RCC 7860 (cell line): Measurements from ENCODE around the gene RANGRF.
"Not testable (repeated sequence)": the region's sequence is repeated elsewhere in the genome, so short reads cannot be mapped to it uniquely, and the experiment has no call there.

Source experiments
- DNase-seq: peaks from one replicate; pipeline ENCODE4 v3.0.0-alpha.2; 2015; ENCODE audit warnings: low spot score
- FAIRE-seq: peaks from 2 replicates; lab custom pipeline; 2012; peaks lifted over from hg19 to GRCh38; lab: Jason Lieb, UNC

The RANGRF gene, protein sequence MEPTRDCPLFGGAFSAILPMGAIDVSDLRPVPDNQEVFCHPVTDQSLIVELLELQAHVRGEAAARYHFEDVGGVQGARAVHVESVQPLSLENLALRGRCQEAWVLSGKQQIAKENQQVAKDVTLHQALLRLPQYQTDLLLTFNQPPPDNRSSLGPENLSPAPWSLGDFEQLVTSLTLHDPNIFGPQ

GRCh38 chr17:8288336-8289102 is at the start of gene RANGRF:
Gene RANGRF, plus strand, starts transcription at chr17:8288670. Its CDS starts 119 bp downstream, at chr17:8288789.
- DNase-seq (peak; percentile 47), FAIRE-seq (peak; percentile 8)

DNA sequence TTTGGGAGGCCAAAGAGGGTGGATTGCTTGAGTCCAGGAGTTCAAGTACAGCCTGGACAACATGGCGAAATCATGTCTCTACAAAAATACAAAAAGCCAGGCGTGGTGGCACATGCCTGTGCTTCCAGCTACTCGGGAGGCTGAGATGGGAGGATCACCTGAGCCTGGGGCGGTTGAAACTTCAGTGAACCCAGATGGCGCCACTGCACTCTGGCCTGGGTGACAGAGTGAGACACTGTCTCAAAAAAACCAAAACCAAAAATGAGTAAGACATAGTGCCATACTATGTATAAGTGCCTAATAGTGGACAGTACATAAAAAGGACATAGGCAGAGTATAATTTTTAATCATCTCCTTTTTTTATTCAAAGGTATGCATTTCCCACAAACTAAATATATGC is 44.6 kb upstream of the RANGRF start:
- FAIRE-seq (no peak), DNase-seq (no peak)

GRCh38 chr17:8244768-8245167 is 43.7 kb upstream of the RANGRF start:
- FAIRE-seq (no peak), DNase-seq (no peak)

DNA sequence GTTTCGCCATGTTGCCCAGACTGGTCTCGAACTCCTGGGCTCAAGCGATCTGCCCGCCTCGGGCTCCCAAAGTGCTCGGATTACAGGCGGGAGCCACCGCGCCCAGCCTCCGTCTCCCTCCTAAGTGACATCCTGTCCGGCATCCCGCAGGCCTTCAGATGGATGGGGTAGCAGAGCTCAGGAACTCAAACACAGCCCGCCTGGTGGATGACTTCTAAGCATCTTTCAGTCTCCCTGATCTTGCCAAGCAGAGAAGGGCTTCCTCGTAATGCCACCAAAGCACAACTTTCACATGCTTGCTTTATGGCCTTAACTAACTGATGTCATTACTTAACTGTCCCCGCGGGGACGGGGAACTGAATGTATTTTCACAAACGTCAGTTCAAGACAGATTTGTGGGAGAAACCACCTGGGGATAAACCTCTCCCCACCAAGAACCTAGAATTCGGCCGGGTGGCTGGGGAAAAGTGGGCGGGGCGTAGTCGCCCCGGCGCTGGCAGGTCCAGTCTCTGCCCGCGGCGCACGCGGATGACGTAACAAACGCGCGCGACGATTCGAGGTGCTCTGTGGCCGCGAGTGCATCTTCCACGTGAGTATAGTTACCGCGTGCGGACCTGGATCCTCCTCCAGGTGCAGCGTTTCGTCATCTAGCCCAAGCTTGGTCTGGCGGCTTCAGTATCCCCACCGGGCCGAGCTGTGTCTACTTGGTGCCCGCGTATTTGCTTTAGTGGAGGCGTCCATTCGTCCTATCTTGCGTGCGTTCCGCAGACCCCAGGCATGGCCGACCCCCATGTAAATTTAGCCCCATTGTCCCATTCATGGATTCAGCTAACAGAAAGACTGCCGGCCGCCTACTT is 39.5 kb upstream of the RANGRF start, which contains the start of gene PFAS:
Gene PFAS (plus strand): TSS at position 539 of the 857 bp plus-strand sequence. CDS start 4,649 bp downstream, outside the sequence.
- no peak for FAIRE-seq

DNA sequence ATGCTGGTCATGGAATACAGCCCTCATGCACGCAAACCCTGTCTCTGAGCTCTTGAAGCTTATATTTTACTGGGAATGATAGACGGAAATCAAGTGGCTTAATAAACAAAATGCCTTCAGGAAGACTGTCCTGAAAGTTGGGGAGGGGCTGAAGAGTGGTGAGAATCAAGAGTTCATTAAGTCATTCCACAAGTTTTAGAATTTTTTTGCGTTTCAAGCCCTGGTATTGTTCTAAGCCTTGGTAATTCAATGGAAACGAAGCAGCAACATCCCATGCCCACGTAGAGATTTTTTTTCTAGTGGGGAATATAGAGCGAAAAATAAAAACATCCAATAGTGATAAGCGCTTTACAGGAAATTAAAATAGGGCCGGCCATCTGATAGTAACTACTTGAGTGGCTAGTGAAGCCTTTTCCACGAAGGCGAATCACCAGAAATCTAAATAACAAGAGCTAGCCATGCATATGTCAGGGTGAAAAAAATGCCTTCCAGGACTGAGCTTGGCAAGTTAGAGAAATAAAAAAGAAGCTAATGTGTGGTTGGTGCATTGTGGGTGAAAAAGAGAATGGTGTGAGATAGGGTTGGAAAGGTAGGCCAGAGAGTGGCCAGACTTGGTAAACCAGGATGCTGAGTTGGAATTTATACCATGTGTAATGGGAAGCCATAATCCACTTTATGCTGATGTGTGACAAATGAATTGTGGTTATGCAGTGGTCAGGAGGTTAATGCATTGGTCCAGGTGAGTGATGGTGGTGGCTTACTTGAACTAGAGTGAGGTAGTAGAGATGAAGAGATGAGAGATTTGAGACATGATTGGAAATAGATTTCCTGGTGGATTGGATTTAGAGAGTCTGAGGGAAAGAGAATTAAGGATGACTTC is 38.6 kb upstream of the RANGRF start:
- no peak for FAIRE-seq

More for the DNA sequence above, 39.5 kb upstream of the RANGRF start, which contains the start of gene PFAS:
- peak; percentile 81 for DNase-seq

GRCh38 chr17:8251411-8251810 is 37.1 kb upstream of the RANGRF start:
- not testable (repeated sequence) for FAIRE-seq

More for the DNA sequence above, 38.6 kb upstream of the RANGRF start:
- peak; percentile 15 for DNase-seq

DNA sequence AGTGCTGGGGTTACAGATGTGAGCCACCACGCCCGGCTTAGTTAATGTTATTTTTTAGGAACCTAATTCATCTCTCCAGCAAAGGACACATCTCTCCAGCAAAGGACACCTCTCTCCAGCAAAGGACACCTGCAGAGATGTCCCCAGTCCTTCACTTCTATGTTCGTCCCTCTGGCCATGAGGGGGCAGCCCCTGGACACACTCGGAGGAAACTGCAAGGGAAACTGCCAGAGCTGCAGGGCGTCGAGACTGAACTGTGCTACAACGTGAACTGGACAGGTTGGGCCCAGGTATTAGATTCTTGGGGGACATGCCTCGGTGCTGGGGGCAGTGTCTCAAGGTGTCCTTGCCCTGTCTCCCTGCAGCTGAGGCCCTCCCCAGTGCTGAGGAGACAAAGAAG is 34.7 kb upstream of the RANGRF start:
- FAIRE-seq (no peak), DNase-seq (no peak)

More at GRCh38 chr17:8251411-8251810, 37.1 kb upstream of the RANGRF start:
- DNase-seq, result not testable (repeated sequence)

DNA sequence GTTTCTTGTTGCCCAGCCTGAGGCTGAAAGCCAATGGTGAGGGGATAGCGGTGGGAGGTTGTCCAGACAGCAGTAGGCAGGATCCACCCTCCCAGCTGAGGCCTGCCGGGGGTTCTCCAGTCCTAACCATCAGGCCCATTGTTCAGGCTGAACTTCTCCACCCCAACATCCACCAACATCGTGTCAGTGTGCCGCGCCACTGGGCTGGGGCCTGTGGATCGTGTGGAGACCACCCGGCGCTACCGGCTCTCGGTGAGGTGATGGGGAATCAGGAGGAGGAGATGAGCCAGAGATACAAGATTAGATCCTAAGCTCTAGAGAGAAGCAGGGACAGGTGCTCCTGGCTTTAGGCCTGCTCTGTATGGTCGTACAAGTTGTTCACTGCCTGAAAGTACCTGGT is 33.6 kb upstream of the RANGRF start:
- DNase-seq (no peak), FAIRE-seq (no peak)

DNA sequence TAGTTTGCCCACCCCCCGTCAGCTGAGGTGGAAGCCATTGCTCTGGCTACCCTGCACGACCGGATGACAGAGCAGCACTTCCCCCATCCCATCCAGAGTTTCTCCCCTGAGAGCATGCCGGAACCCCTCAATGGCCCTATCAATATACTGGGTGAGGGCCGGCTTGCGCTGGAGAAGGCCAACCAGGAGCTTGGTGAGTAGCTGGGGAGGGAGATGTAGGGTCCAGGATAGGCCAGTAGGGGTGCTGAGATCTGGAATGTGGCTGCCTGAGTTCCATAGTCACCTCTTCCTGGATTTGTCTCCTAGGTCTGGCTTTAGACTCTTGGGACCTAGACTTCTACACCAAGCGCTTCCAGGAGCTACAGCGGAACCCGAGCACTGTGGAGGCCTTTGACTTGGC is 33.0 kb upstream of the RANGRF start:
- FAIRE-seq (no peak), DNase-seq (no peak)

- DNase-seq (no peak), FAIRE-seq (no peak)
Measured at GRCh38 chr17:8256291-8256690, 32.2 kb upstream of the RANGRF start.

DNA sequence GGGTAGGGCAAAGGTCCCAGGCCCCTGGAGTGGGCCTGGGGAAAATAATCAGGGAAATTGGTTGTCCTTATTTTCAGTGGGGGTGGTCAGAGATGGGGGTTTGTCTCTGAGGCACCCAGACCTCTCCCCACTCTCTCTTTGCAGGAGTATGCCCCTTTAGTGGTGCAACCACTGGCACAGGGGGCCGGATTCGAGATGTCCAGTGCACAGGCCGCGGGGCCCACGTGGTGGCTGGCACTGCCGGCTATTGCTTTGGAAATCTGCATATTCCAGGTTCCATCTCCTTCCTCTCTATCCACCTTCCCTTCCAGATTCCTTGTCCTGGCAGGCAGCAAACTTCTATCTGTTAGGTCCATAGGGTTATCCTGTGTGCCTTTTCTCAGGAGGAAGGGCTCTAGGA is 31.8 kb upstream of the RANGRF start:
- no peak for DNase-seq
- FAIRE-seq, result no peak

DNA sequence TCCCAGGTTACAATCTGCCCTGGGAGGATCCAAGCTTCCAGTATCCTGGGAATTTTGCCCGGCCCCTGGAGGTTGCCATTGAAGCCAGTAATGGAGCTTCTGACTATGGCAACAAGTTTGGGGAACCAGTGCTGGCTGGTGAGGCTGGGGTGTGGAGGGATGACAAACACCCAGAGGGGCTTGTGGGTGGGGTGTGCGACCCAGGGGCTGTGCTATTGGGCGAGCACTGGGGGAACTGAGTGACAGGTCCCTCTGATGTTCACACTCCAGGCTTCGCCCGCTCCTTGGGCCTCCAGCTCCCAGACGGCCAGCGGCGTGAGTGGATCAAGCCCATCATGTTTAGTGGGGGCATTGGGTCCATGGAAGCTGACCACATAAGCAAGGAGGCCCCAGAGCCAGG is 30.7 kb upstream of the RANGRF start:
- DNase-seq (no peak), FAIRE-seq (no peak)

DNA sequence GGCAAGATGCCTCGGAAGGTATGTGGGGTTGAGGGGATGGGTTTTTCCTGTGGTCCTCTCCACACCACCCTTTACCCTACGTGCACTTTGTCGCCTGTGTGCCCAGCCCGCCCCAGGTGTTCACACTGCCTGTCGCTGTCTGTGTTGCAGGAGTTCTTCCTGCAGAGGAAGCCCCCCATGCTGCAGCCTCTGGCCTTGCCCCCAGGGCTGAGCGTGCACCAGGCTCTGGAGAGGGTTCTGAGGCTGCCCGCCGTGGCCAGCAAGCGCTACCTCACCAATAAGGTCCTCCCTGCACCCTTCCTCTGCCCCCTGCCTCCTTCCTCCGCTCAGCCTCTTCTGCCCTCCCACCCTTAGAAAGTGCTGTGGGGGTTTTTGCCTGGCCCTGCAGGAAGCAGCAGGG is 24.1 kb upstream of the RANGRF start:
- FAIRE-seq, result no peak
- no peak for DNase-seq

- FAIRE-seq (no peak), DNase-seq (no peak)
Measured at GRCh38 chr17:8264836-8265542, 23.5 kb upstream of the RANGRF start.

DNA sequence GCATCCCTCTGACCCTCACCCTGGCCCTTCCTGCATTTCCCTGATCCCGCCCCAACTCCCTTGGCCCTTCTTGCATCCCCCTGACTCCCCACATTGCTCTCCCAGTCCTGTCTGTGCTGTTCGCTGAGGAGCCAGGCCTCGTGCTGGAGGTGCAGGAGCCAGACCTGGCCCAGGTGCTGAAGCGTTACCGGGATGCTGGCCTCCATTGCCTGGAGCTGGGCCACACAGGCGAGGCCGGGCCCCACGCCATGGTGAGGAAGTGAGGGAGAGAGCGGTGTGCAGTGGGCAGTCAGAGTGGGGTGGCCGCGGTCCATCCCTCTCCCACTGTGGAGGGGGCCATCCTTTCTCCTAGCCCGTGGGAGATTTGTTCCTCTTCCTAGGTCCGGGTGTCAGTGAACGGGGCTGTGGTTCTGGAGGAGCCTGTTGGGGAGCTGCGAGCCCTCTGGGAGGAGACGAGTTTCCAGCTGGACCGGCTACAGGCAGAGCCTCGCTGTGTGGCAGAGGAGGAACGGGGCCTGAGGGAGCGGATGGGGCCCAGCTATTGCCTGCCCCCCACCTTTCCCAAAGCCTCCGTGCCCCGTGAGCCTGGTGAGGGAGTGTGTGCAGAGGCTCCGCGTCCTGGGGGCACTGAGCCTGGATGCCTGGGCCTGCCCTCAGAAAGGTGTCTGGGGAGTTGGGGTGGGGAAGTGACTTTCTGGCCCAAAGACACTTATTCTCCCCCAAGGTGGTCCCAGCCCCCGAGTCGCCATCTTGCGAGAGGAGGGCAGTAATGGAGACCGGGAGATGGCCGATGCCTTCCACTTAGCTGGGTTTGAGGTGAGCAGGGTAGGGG is 21.6 kb upstream of the RANGRF start:
- FAIRE-seq, result no peak
- DNase-seq, result no peak

DNA sequence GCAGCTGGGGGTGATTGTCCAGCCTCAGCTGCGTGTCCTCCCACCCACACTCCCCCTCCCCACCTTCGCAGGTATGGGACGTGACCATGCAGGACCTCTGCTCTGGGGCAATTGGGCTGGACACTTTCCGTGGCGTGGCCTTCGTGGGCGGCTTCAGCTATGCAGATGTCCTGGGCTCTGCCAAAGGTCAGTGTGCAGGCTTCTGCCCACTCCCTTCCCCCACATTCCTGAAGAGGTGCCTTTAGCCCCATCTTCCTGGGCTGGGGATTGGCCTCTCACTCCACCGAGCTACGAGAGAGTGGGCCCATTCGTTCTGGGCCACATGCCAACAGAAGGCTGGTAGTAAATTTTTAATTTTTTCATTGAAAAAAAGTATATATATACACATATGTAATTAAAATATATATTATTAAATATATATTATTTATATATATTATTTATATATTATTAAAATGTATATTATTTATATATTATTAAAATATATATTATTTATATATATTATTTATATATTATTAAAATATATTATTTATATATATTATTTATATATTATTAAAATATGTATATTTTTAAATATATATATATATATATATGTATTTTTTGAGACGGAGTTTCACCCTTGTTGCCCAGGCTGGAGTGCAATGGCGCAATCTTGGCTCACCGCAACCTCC is 20.9 kb upstream of the RANGRF start:
- peak; percentile 85 for FAIRE-seq
- DNase-seq, result no peak

DNA sequence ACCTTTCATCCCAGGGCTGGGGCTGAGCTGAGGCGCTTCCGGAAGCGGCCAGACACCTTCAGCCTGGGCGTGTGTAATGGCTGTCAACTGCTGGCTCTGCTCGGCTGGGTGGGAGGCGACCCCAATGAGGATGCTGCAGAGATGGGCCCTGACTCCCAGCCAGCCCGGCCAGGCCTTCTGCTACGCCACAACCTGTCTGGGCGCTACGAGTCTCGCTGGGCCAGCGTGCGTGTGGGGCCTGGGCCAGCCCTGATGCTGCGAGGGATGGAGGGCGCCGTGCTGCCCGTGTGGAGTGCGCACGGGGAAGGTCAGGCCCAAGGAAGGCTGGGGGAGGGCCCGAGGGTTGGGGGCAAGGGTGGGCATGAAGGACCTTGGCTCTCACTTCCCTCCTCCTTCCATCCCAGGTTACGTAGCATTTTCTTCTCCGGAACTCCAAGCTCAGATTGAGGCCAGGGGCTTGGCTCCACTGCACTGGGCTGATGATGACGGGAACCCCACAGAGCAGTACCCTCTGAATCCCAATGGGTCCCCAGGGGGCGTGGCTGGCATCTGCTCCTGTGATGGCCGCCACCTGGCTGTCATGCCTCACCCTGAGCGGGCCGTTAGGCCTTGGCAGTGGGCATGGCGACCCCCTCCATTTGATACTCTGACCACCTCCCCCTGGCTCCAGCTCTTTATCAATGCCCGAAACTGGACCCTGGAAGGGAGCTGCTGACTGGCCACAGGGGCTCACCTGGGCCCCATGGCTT is 19.7 kb upstream of the RANGRF start:
- DNase-seq, result no peak
- no peak for FAIRE-seq

DNA sequence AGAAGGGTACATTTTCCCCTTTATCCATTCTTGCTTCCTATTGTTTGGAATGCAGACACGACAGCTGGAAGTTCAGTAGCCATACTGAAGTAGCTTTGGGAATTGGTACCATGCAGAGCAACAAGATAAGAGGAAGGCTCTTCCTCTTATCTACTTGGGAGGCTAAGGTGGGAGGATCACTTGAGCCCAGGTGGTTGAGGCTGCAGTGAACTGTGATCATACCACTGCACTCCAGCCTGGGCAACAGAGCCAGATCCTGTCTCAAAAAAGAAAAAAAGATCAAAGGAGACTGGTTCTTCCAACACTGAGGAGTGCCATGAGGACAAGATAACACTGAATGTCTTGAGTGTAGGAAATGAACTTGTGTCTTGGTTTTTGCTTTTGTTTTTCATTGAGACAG is 16.0 kb upstream of the RANGRF start:
- FAIRE-seq (no peak), DNase-seq (no peak)
